CD4-positive, alpha-beta T cell (primary cell): ENCODE results near the gene TH. TPM values are rescaled to one million over a fixed set of nuclear protein-coding genes. Genes with fewer than 3 reads are reported as not detected.

Experiments
- ATAC-seq: fragments of 200-7000 bp; cut with Tn5 transposase; one replicate; pipeline ENCODE4 v1.10.0; 2022; ENCODE audit warnings: mild to moderate bottlenecking; ENCODE audit not compliant: poor library complexity
- CTCF ChIA-PET: fragments of 350-600 bp; sonication (Branson Sonifier 250); formaldehyde crosslinking; loops from one replicate; lab custom pipeline; 2021; ENCODE audit warnings: antibody characterized with exemption, inconsistent platforms; lab: Charles Lee
- POLR2A ChIA-PET: fragments of 350-600 bp; sonication (Branson Sonifier 250); formaldehyde crosslinking; loops from one replicate; lab custom pipeline; 2021; ENCODE audit warnings: antibody characterized with exemption, inconsistent platforms; lab: Charles Lee
- DNase-seq, 14 experiments: peaks; one replicate each; pipeline ENCODE4 v3.0.0-alpha.2; 2013 to 2020; ENCODE audit warnings: mixed read lengths in 2 of 14
- H3K27ac ChIP-seq, 2 donors: one replicate each; pipeline versions ENCODE4 v1.5.1 to v1.7.0; 2013; ENCODE audit warnings: low read length in 2 of 2, low read depth in 1 of 2, mild to moderate bottlenecking in 1 of 2
- H3K27me3 ChIP-seq, 2 experiments: 1 replicate in 1 of 2; 2 replicates in 1 of 2; pipeline versions ENCODE4 v1.6.1 to v1.7.0; 2013; ENCODE audit warnings: low read length in 2 of 2, control low read depth in 1 of 2, mild to moderate bottlenecking in 1 of 2, moderate library complexity in 1 of 2; ENCODE audit not compliant: insufficient read depth in 2 of 2, control insufficient read depth in 1 of 2
- H3K36me3 ChIP-seq: one replicate; pipeline ENCODE4 v1.6.1; 2013; ENCODE audit warnings: low read length, control low read depth; ENCODE audit not compliant: insufficient read depth
- H3K4me1 ChIP-seq: one replicate; pipeline ENCODE4 v1.6.1; 2013; ENCODE audit warnings: low read length, control low read depth; ENCODE audit not compliant: insufficient read depth
- H3K4me3 ChIP-seq: one replicate; pipeline ENCODE4 v1.5.1; 2013; ENCODE audit warnings: mild to moderate bottlenecking, low read length, moderate library complexity
- H3K9me3 ChIP-seq, 2 experiments: 1 replicate in 1 of 2; 2 replicates in 1 of 2; pipeline versions ENCODE4 v1.6.1 to v1.7.0; 2013; ENCODE audit warnings: low read length in 2 of 2, mild to moderate bottlenecking in 2 of 2, control low read depth in 1 of 2, moderate library complexity in 1 of 2; ENCODE audit not compliant: control insufficient read depth in 1 of 2, insufficient read depth in 1 of 2
- H3K27ac Mint-ChIP-seq: one replicate; pipeline ENCODE4 v1.8.0; 2020; ENCODE audit warnings: mixed read lengths
- H3K27me3 Mint-ChIP-seq: one replicate; pipeline ENCODE4 v1.8.0; 2021; ENCODE audit warnings: mixed read lengths
- H3K36me3 Mint-ChIP-seq: one replicate; pipeline ENCODE4 v1.8.0; 2021; ENCODE audit warnings: low read depth, mixed read lengths
- H3K4me1 Mint-ChIP-seq: one replicate; pipeline ENCODE4 v1.8.0; 2021; ENCODE audit warnings: low read depth, mixed read lengths
- H3K4me3 Mint-ChIP-seq: one replicate; pipeline ENCODE4 v1.8.0; 2020; ENCODE audit warnings: mild to moderate bottlenecking, mixed read lengths
- H3K9me3 Mint-ChIP-seq: one replicate; pipeline ENCODE4 v1.8.0; 2020; ENCODE audit warnings: mixed read lengths
- CTCF ChIP-seq: fragments of 200-600 bp; IDR thresholded peaks from one replicate; pipeline ENCODE4 v1.8.0; 2022; ENCODE audit warnings: antibody characterized with exemption, mild to moderate bottlenecking
- intact Hi-C, 2 experiments: fragments of 100-400 bp; cut with DNase I in 1 of 2; cut with micrococcal nuclease in 1 of 2; formaldehyde crosslinking; loops; one replicate each; pipeline versions ENCODE4 v1.15.1 to v1.9.0; 2023 to 2025; cut with DNase I, micrococcal nuclease
- total RNA-seq, 174 experiments: library from RNA in 2 of 174; stranded (reverse) in 2 of 174; gene quantifications; one replicate each; pipeline ENCODE4 v1.2.3 and lab custom pipeline; 2021 to 2026

TH gene
- total RNA-seq, 2 experiments from 2014 or later = not detected

- H3K4me3 ChIP-seq = no peak overlapping the region
- Mint-ChIP-seq H3K36me3 (no peaks in the 10 kb centered on the region), H3K4me3 (peak overlapping the region; percentile 56), H3K9me3 (no peaks in the 10 kb centered on the region), H3K27me3 (peaks cover 52% of the 10 kb centered on the region), H3K27ac (no peak overlapping the region), H3K4me1 (peaks cover 4% of the 10 kb centered on the region)
- H3K27ac ChIP-seq = no peak overlapping the region
- H3K4me1 ChIP-seq = peaks cover 15% of the 10 kb centered on the region
- ChIA-PET POLR2A (no interaction called here), CTCF (no interaction called here)
- TF ChIP-seq CTCF = no peak
- DNase-seq = no peak
- H3K9me3 ChIP-seq = peaks cover 0 to 19% of the 10 kb centered on the region in 2 experiments
- peaks cover 31 to 55% of the 10 kb centered on the region in 2 experiments for H3K27me3 ChIP-seq
- ATAC-seq = no peak
- no peaks in the 10 kb centered on the region for H3K36me3 ChIP-seq
- intact Hi-C loops = no loop called here
Measured at GRCh38 chr11:2135648-2136201, 35.9 kb downstream of the TH start.

- no peak overlapping the region for H3K4me3 Mint-ChIP-seq
- H3K27me3 ChIP-seq = peaks cover 29 to 48% of the 10 kb centered on the region in 2 experiments
Measured at GRCh38 chr11:2135018-2135569, 36.5 kb downstream of the TH start.

More at GRCh38 chr11:2135018-2135569, 36.5 kb downstream of the TH start:
- no peak for TF ChIP-seq CTCF
- H3K36me3 ChIP-seq = no peaks in the 10 kb centered on the region
- Mint-ChIP-seq H3K4me1 (peaks cover 4% of the 10 kb centered on the region), H3K27ac (no peak overlapping the region), H3K9me3 (no peaks in the 10 kb centered on the region), H3K27me3 (peaks cover 52% of the 10 kb centered on the region), H3K36me3 (no peaks in the 10 kb centered on the region)
- POLR2A ChIA-PET = no interaction called here
- CTCF ChIA-PET = no interaction called here
- no peak overlapping the region for H3K27ac ChIP-seq
- peaks cover 12% of the 10 kb centered on the region for H3K4me1 ChIP-seq
- DNase-seq = no peak
- intact Hi-C loops = no loop called here
- no peak overlapping the region for H3K4me3 ChIP-seq
- ATAC-seq = no peak
- peaks cover 0 to 17% of the 10 kb centered on the region in 2 experiments for H3K9me3 ChIP-seq
